Measurements from ENCODE around the gene REPIN1.
A peak's percentile ranks its signal among the peaks of the same experiment; 100 is the strongest.

Gene REPIN1

GRCh38 chr7:150378853-150379440, 10.3 kb downstream of the REPIN1 start, which contains the start of gene ZNF775 (continued):
- TF ChIP-seq TSHZ1 (tag by site-specific recombination; IDR thresholded peaks at IDR 0.05; ENCODE audit: borderline replicate concordance) (no peak), ZNF623 (tag by site-specific recombination; IDR thresholded peaks at IDR 0.05) (no peak), KLF1 (tag by site-specific recombination; IDR thresholded peaks at IDR 0.05) (peak; percentile 14; the same call in 1 of the 2 replicates), PRDM2 (tag by site-specific recombination; IDR thresholded peaks at IDR 0.05; ENCODE audit: borderline replicate concordance) (no peak), ZBTB1 (tag by site-specific recombination; IDR thresholded peaks at IDR 0.05) (no peak), SALL2 (tag by site-specific recombination; IDR thresholded peaks at IDR 0.05; ENCODE audit: borderline replicate concordance) (no peak), ZNF16 (tag by site-specific recombination; IDR thresholded peaks at IDR 0.05; ENCODE audit: low read depth) (no peak), ZNF664 (tag by site-specific recombination; IDR thresholded peaks at IDR 0.05) (no peak), REPIN1 (tag by site-specific recombination; IDR thresholded peaks at IDR 0.05; ENCODE audit: low read depth) (no peak), MEIS1 (CRISPR knock-in tag; IDR thresholded peaks at IDR 0.05; ENCODE audit: borderline replicate concordance) (no peak), ZNF391 (tag by site-specific recombination; IDR thresholded peaks at IDR 0.05; ENCODE audit: borderline replicate concordance, low read depth) (0 out of 2 replicates have a peak, but pooled peaks have one; percentile 61), ZNF10 (tag by site-specific recombination; IDR thresholded peaks at IDR 0.05) (no peak), ZNF660 (tag by site-specific recombination; IDR thresholded peaks at IDR 0.05) (peak; percentile 42; the same call in 1 of the 2 replicates), ZNF169 (tag by site-specific recombination; IDR thresholded peaks at IDR 0.05) (no peak), ZBTB26 (tag by site-specific recombination; optimal IDR thresholded peaks at IDR 0.05) (peak; percentile 78), ZNF747 (tag by site-specific recombination; IDR thresholded peaks at IDR 0.05) (no peak), ZNF791 (tag by site-specific recombination; IDR thresholded peaks at IDR 0.05) (no peak), ZNF138 (tag by site-specific recombination; IDR thresholded peaks at IDR 0.05; ENCODE audit: borderline replicate concordance) (no peak), ZNF610 (tag by site-specific recombination; IDR thresholded peaks at IDR 0.05; ENCODE audit: borderline replicate concordance) (0 out of 2 replicates have a peak, but pooled peaks have one; percentile 51), ZFP41 (tag by site-specific recombination; IDR thresholded peaks at IDR 0.05; ENCODE audit: borderline replicate concordance) (no peak), ZNF350 (tag by site-specific recombination; IDR thresholded peaks at IDR 0.05) (no peak), TRIM28 (IDR thresholded peaks at IDR 0.05; ENCODE audit: borderline replicate concordance, low read length) (no peak), ZNF114 (tag by site-specific recombination; IDR thresholded peaks at IDR 0.05) (no peak), ZNF26 (tag by site-specific recombination; IDR thresholded peaks at IDR 0.05) (no peak), ZSCAN5A (tag by site-specific recombination; IDR thresholded peaks at IDR 0.05) (no peak), ZSCAN30 (tag by site-specific recombination; IDR thresholded peaks at IDR 0.05) (peak; percentile 68; the same call in 1 of the 2 replicates), ZNF184 (tag by site-specific recombination; IDR thresholded peaks at IDR 0.05) (no peak)
